T-cell (primary cell): Measurements from ENCODE around the gene DUSP12. TPM values are rescaled to one million over a fixed set of nuclear protein-coding genes. Genes with fewer than 3 reads are reported as not detected.
"Not testable (repeated sequence)": the region's sequence is repeated elsewhere in the genome, so short reads cannot be mapped to it uniquely, and the experiment has no call there.

Experiments
- ATAC-seq, 4 experiments: fragments of 200-7000 bp in 3 of 4; fragments of 150-1000 bp in 1 of 4; cut with Tn5 transposase; replicated peaks in 1 of 4; 1 replicate in 3 of 4; 2 replicates in 1 of 4; pipeline ENCODE4 v1.10.0; 2021; ENCODE audit warnings: moderate library complexity in 3 of 4, mild to moderate bottlenecking in 2 of 4, moderate number of reproducible peaks in 1 of 4
- CTCF ChIA-PET, 2 donors: fragments of 300-600 bp; sonication (Branson Sonifier 250); formaldehyde crosslinking; loops; one replicate each; lab custom pipeline; 2022; ENCODE audit warnings: antibody characterized with exemption in 2 of 2; lab: Charles Lee
- POLR2A ChIA-PET, 2 donors: fragments of 300-600 bp; sonication (Branson Sonifier 250); formaldehyde crosslinking; loops; one replicate each; lab custom pipeline; 2022; ENCODE audit warnings: antibody characterized with exemption in 2 of 2; lab: Charles Lee
- DNase-seq, 35 experiments: peaks; one replicate each; pipeline versions ENCODE4 v3.0.0 to v3.0.0-alpha.2; 2013 to 2023
- H3K27ac ChIP-seq: one replicate; pipeline ENCODE4 v1.5.1; 2013; ENCODE audit warnings: low read length
- H3K27me3 ChIP-seq, 2 experiments: replicated peaks in 1 of 2; 1 replicate in 1 of 2; 2 replicates in 1 of 2; pipeline versions ENCODE4 v1.6.1 to v1.7.0; 2013; ENCODE audit warnings: low read length in 1 of 2, mixed read lengths in 1 of 2; ENCODE audit not compliant: control insufficient read depth in 2 of 2, insufficient read depth in 2 of 2; ENCODE audit errors: extremely low read depth in 1 of 2
- H3K36me3 ChIP-seq, 2 donors: 1 replicate in 1 of 2; 2 replicates in 1 of 2; pipeline versions ENCODE4 v1.6.1 to v1.7.0; 2013; ENCODE audit warnings: low read length in 1 of 2; ENCODE audit not compliant: control insufficient read depth in 2 of 2, insufficient read depth in 1 of 2; ENCODE audit errors: extremely low read depth in 1 of 2
- H3K4me1 ChIP-seq, 2 experiments: 1 replicate in 1 of 2; 2 replicates in 1 of 2; pipeline versions ENCODE4 v1.6.1 to v1.7.0; 2013; ENCODE audit warnings: low read length in 2 of 2, mixed read lengths in 1 of 2; ENCODE audit not compliant: insufficient read depth in 2 of 2, control insufficient read depth in 1 of 2; ENCODE audit errors: extremely low read depth in 1 of 2
- H3K4me3 ChIP-seq, 2 donors: 1 replicate in 1 of 2; 2 replicates in 1 of 2; pipeline versions ENCODE4 v1.5.1 to v1.7.0; 2013; ENCODE audit warnings: mild to moderate bottlenecking in 2 of 2, low read length in 1 of 2, moderate library complexity in 1 of 2; ENCODE audit not compliant: control insufficient read depth in 1 of 2; ENCODE audit errors: extremely low read depth in 1 of 2
- H3K9me3 ChIP-seq: 2 replicates; pipeline ENCODE4 v1.7.0; 2013
- H3K27ac Mint-ChIP-seq, 2 donors: one replicate each; pipeline ENCODE4 v1.8.0; 2020 to 2021; ENCODE audit warnings: mild to moderate bottlenecking in 2 of 2, mixed read lengths in 2 of 2
- H3K27me3 Mint-ChIP-seq, 2 donors: one replicate each; pipeline ENCODE4 v1.8.0; 2021 to 2022; ENCODE audit warnings: mixed read lengths in 2 of 2
- H3K36me3 Mint-ChIP-seq: one replicate; pipeline ENCODE4 v1.8.0; 2021; ENCODE audit warnings: mixed read lengths
- H3K4me1 Mint-ChIP-seq, 3 donors: one replicate each; pipeline ENCODE4 v1.8.0; 2020 to 2022; ENCODE audit warnings: mixed read lengths in 3 of 3, mild to moderate bottlenecking in 1 of 3
- H3K4me3 Mint-ChIP-seq, 3 donors: one replicate each; pipeline ENCODE4 v1.8.0; 2020 to 2022; ENCODE audit warnings: mild to moderate bottlenecking in 3 of 3, mixed read lengths in 3 of 3, moderate library complexity in 3 of 3
- H3K9me3 Mint-ChIP-seq, 3 donors: one replicate each; pipeline ENCODE4 v1.8.0; 2020 to 2022; ENCODE audit warnings: mixed read lengths in 3 of 3
- WGBS: methylation state at CpG from one replicate; pipeline ENCODE4 v1.1.5; 2013; ENCODE audit warnings: missing lambda C conversion rate; ENCODE audit not compliant: insufficient coverage; 5-methylcytosine and 5-hydroxymethylcytosine counted together
- total RNA-seq, 35 experiments: library from RNA in 6 of 35; stranded (reverse) in 6 of 35; fragments of 120-200 nt in 1 of 35; gene quantifications; one replicate each; pipeline versions ENCODE4 v1.2.1 to v1.2.4 and lab custom pipeline; 2013 to 2026

DUSP12 gene
- total RNA-seq, 5 donors from 2014 or later (not counting 1 experiment from before 2014, with no cell fraction given) = 18.9 to 33.5 (median 29.1) TPM

GRCh38 chr1:161720956-161721737 is 28.4 kb upstream of the DUSP12 start, which contains the start of gene FCRLB:
Gene FCRLB, plus strand, starts transcription at chr1:161721544. Its CDS starts 1,129 bp downstream, at chr1:161722673.
- ChIA-PET CTCF (no interaction called here), POLR2A (no interaction called here)
- Histone ChIP-seq H3K4me3 (no peak within 1 kb of the TSS), H3K27ac (no peak within 1 kb of the TSS), H3K27me3 (peaks cover 4 to 10% of the 10 kb centered on the region in 2 experiments), H3K4me1 (peaks cover 0 to 12% of the 10 kb centered on the region in 2 experiments), H3K9me3 (no peaks in the 10 kb centered on the region), H3K36me3 (no peaks in the 10 kb centered on the region)
- H3K4me1 Mint-ChIP-seq = peaks cover 11 to 21% (median 18%) of the 10 kb centered on the region in 3 donors
- peaks cover 0 to 3% of the 10 kb centered on the region in 2 donors for H3K27me3 Mint-ChIP-seq
- no peaks in the 10 kb centered on the region for H3K9me3 Mint-ChIP-seq
- 88% methylated on average over 1 of the region's 4 CpGs for WGBS
- DNase-seq (no peak), ATAC-seq (no peak)
- no peak within 1 kb of the TSS for H3K4me3 Mint-ChIP-seq
- H3K36me3 Mint-ChIP-seq = no peaks in the 10 kb centered on the region
- H3K27ac Mint-ChIP-seq = no peak within 1 kb of the TSS

GRCh38 chr1:161721738-161722343 is 27.7 kb upstream of the DUSP12 start:
- CTCF ChIA-PET = no interaction called here
- Mint-ChIP-seq H3K27ac (no peak overlapping the region), H3K9me3 (no peaks in the 10 kb centered on the region), H3K27me3 (peaks cover 0 to 3% of the 10 kb centered on the region in 2 donors), H3K4me1 (peaks cover 11 to 21% (median 19%) of the 10 kb centered on the region in 3 donors), H3K36me3 (no peaks in the 10 kb centered on the region), H3K4me3 (no peak overlapping the region)
- ATAC-seq (no peak), DNase-seq (peak in 1 of 35 experiments; percentile 11)
- Histone ChIP-seq H3K4me1 (peaks cover 2 to 15% of the 10 kb centered on the region in 2 experiments), H3K4me3 (no peak overlapping the region), H3K27ac (no peak overlapping the region), H3K9me3 (no peaks in the 10 kb centered on the region), H3K36me3 (no peaks in the 10 kb centered on the region), H3K27me3 (peaks cover 4 to 11% of the 10 kb centered on the region in 2 experiments)
- 73% methylated on average over 8 of the region's 8 CpGs for WGBS
- POLR2A ChIA-PET = no interaction called here

GRCh38 chr1:161722406-161722805 is 27.2 kb upstream of the DUSP12 start:
- Histone ChIP-seq H3K9me3 (no peaks in the 10 kb centered on the region), H3K36me3 (no peaks in the 10 kb centered on the region), H3K4me3 (no peak overlapping the region), H3K27me3 (peaks cover 4 to 11% of the 10 kb centered on the region in 2 experiments), H3K4me1 (peaks cover 2 to 18% of the 10 kb centered on the region in 2 experiments), H3K27ac (no peak overlapping the region)
- ChIA-PET CTCF (no interaction called here), POLR2A (no interaction called here)
- Mint-ChIP-seq H3K4me1 (peaks cover 12 to 21% (median 21%) of the 10 kb centered on the region in 3 donors), H3K36me3 (no peaks in the 10 kb centered on the region), H3K27me3 (peaks cover 0 to 3% of the 10 kb centered on the region in 2 donors), H3K9me3 (no peaks in the 10 kb centered on the region), H3K27ac (no peak overlapping the region), H3K4me3 (no peak overlapping the region)
- no peak for DNase-seq
- 80% methylated on average over 1 of the region's 1 CpG for WGBS
- no peak for ATAC-seq

- H3K36me3 Mint-ChIP-seq = no peaks in the 10 kb centered on the region
- Histone ChIP-seq H3K4me1 (peaks cover 9 to 27% of the 10 kb centered on the region in 2 experiments), H3K9me3 (no peaks in the 10 kb centered on the region), H3K27ac (no peak overlapping the region), H3K27me3 (peaks cover 4 to 11% of the 10 kb centered on the region in 2 experiments), H3K36me3 (no peaks in the 10 kb centered on the region), H3K4me3 (no peak overlapping the region)
- peaks cover 0 to 3% of the 10 kb centered on the region in 2 donors for H3K27me3 Mint-ChIP-seq
- H3K4me1 Mint-ChIP-seq = peaks cover 21 to 30% (median 26%) of the 10 kb centered on the region in 3 donors
- no peak overlapping the region for H3K4me3 Mint-ChIP-seq
- no peak for DNase-seq
- ATAC-seq = no peak
- no peaks in the 10 kb centered on the region for H3K9me3 Mint-ChIP-seq
- ChIA-PET POLR2A (no interaction called here), CTCF (no interaction called here)
- WGBS = 100% methylated on average over 2 of the region's 8 CpGs
- no peak overlapping the region for H3K27ac Mint-ChIP-seq
Measured at GRCh38 chr1:161723459-161724141, 26.0 kb upstream of the DUSP12 start.

- CTCF ChIA-PET = interaction anchor here in 1 of 2 donors (1.5 to 3.1 kb wide), 3 partner anchors 14 to 238 kb away, joined by 4 to 34 read pairs (median 5); partner anchors contain the start of gene DUSP12
- not testable (repeated sequence) for H3K9me3 Mint-ChIP-seq
Measured at GRCh38 chr1:161725258-161725907, 24.2 kb upstream of the DUSP12 start.

More at GRCh38 chr1:161725258-161725907, 24.2 kb upstream of the DUSP12 start:
- ATAC-seq, DNase-seq, H3K27me3 Mint-ChIP-seq, POLR2A ChIA-PET, H3K36me3 Mint-ChIP-seq, H3K36me3 ChIP-seq, H3K9me3 ChIP-seq: not testable (repeated sequence)
- peak overlapping the region; percentile 86 to 90 for H3K27ac Mint-ChIP-seq
- peak overlapping the region; percentile 91 to 98 (median 95) for H3K4me3 Mint-ChIP-seq
- Histone ChIP-seq H3K4me1 (peaks cover 9 to 36% of the 10 kb centered on the region in 2 experiments), H3K27me3 (peaks cover 5 to 11% of the 10 kb centered on the region in 2 experiments), H3K4me3 (peak overlapping the region; percentile 77 to 92), H3K27ac (peak overlapping the region; percentile 53)
- peaks cover 32 to 42% (median 34%) of the 10 kb centered on the region in 3 donors for H3K4me1 Mint-ChIP-seq
- WGBS = 58% methylated on average over 15 of the region's 22 CpGs
